ENCODE results near the gene RPS19BP1. TPM values are rescaled to one million over a fixed set of nuclear protein-coding genes. Genes with fewer than 3 reads are reported as not detected.

Gene RPS19BP1
- total and polyA plus RNA-seq, 2 experiments from 2014 or later, result 84.0 to 117 TPM

DNA sequence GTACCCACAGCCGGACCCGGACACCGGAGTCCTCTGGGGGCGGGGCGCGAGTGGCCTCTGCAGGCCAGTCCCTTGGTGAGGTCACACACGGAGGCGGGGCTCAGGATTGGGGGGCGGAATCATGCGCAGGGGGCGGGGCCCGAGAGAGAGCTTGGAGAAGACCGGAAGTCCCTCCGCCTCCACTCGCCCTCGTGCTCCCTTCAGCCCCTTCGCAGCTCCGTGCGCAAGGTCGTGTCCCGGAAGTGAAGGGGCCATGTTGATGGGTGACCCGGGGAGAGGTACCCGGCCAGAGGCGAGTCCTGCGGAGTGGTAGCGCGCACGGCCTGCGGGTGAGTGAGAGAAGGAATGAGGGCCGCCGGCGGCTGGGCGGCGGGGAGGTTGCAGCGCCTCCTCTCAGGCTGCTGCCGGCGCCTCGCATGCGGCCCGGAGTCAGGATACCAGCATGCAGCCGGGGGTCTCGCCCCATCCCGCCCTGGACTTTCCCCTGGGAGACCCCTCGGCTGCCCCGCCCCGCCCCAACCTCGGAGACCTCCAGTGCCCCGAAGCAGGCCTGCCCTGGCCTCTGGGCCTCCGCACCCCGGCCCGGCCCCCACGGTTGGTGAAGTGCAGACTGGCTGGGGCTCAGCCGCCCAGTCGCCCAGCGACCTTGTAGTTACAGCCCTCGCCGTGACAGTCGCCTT is 30.3 kb downstream of the RPS19BP1 start, which contains the start of gene MIEF1:
TSS of gene MIEF1 (plus strand) at position 182 of the 680 bp plus-strand sequence. CDS start 9,005 bp downstream, outside the sequence.
- Histone ChIP-seq H2AFZ (peak within 1 kb of the TSS; percentile 54), H3K4me1 (ENCODE audit: insufficient read depth) (peaks cover 31% of the 10 kb centered on the region), H3K9me3 (ENCODE audit: low read depth) (no peaks in the 10 kb centered on the region), H3K36me3 (replicated peaks; ENCODE audit: insufficient read depth, low read depth) (no peaks in the 10 kb centered on the region), H3K27me3 (no peaks in the 10 kb centered on the region), H3K4me3 (peak within 1 kb of the TSS; percentile 84), H3K79me2 (peaks cover 44% of the 10 kb centered on the region), H3K9me2 (replicated peaks; ENCODE audit: insufficient read depth) (no peaks in the 10 kb centered on the region), H3K4me2 (peak within 1 kb of the TSS; percentile 89), H4K20me1 (ENCODE audit: insufficient read depth, poor library complexity, severe bottlenecking) (peaks cover 3% of the 10 kb centered on the region), H3K27ac (peak within 1 kb of the TSS; percentile 82)
- WGBS (ENCODE audit: low lambda C conversion rate, missing lambda C conversion rate), result under 1% methylated on average over 47 of the region's 58 CpGs
- DNase-seq (ENCODE audit: low spot score), result peak; percentile 99
- TF ChIP-seq, protein P1, sequence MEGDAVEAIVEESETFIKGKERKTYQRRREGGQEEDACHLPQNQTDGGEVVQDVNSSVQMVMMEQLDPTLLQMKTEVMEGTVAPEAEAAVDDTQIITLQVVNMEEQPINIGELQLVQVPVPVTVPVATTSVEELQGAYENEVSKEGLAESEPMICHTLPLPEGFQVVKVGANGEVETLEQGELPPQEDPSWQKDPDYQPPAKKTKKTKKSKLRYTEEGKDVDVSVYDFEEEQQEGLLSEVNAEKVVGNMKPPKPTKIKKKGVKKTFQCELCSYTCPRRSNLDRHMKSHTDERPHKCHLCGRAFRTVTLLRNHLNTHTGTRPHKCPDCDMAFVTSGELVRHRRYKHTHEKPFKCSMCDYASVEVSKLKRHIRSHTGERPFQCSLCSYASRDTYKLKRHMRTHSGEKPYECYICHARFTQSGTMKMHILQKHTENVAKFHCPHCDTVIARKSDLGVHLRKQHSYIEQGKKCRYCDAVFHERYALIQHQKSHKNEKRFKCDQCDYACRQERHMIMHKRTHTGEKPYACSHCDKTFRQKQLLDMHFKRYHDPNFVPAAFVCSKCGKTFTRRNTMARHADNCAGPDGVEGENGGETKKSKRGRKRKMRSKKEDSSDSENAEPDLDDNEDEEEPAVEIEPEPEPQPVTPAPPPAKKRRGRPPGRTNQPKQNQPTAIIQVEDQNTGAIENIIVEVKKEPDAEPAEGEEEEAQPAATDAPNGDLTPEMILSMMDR (IDR thresholded peaks at IDR 0.05; ENCODE audit: poor library complexity), result no peak
- TF ChIP-seq EZH2phosphoT487 (IDR thresholded peaks at IDR 0.05; ENCODE audit: low read depth, severe bottlenecking, unreplicated experiment) (no peak), EZH2 (IDR thresholded peaks at IDR 0.05; ENCODE audit: borderline replicate concordance) (no peak)

GRCh38 chr22:39501644-39502108 is 30.9 kb downstream of the RPS19BP1 start:
- Histone ChIP-seq H3K79me2 (peaks cover 41% of the 10 kb centered on the region), H3K4me2 (peak overlapping the region; percentile 83), H3K4me3 (peak overlapping the region; percentile 27), H3K4me1 (ENCODE audit: insufficient read depth) (peaks cover 31% of the 10 kb centered on the region), H4K20me1 (ENCODE audit: insufficient read depth, poor library complexity, severe bottlenecking) (peaks cover under 1% of the 10 kb centered on the region), H3K27ac (peak overlapping the region; percentile 82), H3K36me3 (replicated peaks; ENCODE audit: insufficient read depth, low read depth) (no peaks in the 10 kb centered on the region), H2AFZ (peak overlapping the region; percentile 54), H3K27me3 (no peaks in the 10 kb centered on the region), H3K9me3 (ENCODE audit: low read depth) (no peaks in the 10 kb centered on the region), H3K9me2 (replicated peaks; ENCODE audit: insufficient read depth) (no peaks in the 10 kb centered on the region)
- DNase-seq (ENCODE audit: low spot score), result no peak
- no peak for TF ChIP-seq EZH2 (IDR thresholded peaks at IDR 0.05; ENCODE audit: borderline replicate concordance)
- TF ChIP-seq, protein P1 (IDR thresholded peaks at IDR 0.05; ENCODE audit: poor library complexity), result no peak
- TF ChIP-seq EZH2phosphoT487 (IDR thresholded peaks at IDR 0.05; ENCODE audit: low read depth, severe bottlenecking, unreplicated experiment), result no peak
- 33% methylated on average over 13 of the region's 13 CpGs for WGBS (ENCODE audit: low lambda C conversion rate, missing lambda C conversion rate)

DNA sequence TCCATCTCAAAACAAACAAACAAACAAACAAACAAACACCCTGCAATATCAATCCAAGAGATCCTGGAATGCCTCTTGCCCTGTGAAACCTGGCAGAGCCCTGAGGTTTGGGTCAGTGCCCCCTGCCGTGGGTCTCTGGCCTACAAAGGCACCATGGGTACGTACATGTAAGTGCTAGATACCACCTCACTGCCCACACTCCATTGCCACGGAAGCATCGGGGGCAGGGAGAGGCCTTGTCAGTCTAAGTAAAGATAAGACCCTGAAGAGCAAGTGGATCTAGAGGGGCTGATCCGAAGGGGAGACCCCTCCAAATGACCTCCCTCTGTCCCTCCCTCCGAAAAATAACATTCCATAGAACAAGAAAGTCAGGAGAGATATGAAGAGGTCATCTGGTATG is 32.4 kb downstream of the RPS19BP1 start:
- no peak for DNase-seq (ENCODE audit: low spot score)
- peaks cover 27% of the 10 kb centered on the region for H3K79me2 ChIP-seq
- peaks cover 31% of the 10 kb centered on the region for H3K4me1 ChIP-seq (ENCODE audit: insufficient read depth)
- H3K27me3 ChIP-seq, result no peaks in the 10 kb centered on the region
- H3K4me2 ChIP-seq, result no peak overlapping the region
- TF ChIP-seq, protein P1 (IDR thresholded peaks at IDR 0.05; ENCODE audit: poor library complexity), result no peak
- no peak for TF ChIP-seq EZH2phosphoT487 (IDR thresholded peaks at IDR 0.05; ENCODE audit: low read depth, severe bottlenecking, unreplicated experiment)
- no peak for TF ChIP-seq EZH2 (IDR thresholded peaks at IDR 0.05; ENCODE audit: borderline replicate concordance)
- no peaks in the 10 kb centered on the region for H3K36me3 ChIP-seq (replicated peaks; ENCODE audit: insufficient read depth, low read depth)
- H3K9me2 ChIP-seq (replicated peaks; ENCODE audit: insufficient read depth), result no peaks in the 10 kb centered on the region
- no peak overlapping the region for H3K4me3 ChIP-seq
- WGBS (ENCODE audit: low lambda C conversion rate, missing lambda C conversion rate), result 91% methylated on average over 6 of the region's 6 CpGs
- H4K20me1 ChIP-seq (ENCODE audit: insufficient read depth, poor library complexity, severe bottlenecking), result no peaks in the 10 kb centered on the region
- H3K9me3 ChIP-seq (ENCODE audit: low read depth), result no peaks in the 10 kb centered on the region
- H2AFZ ChIP-seq, result no peak overlapping the region
- no peak overlapping the region for H3K27ac ChIP-seq

Data from hepatocyte (in vitro differentiated cells).